ENCODE data around the gene RCOR1. TPM values are rescaled to one million over a fixed set of nuclear protein-coding genes. Genes with fewer than 3 reads are reported as not detected.
A peak's percentile ranks its signal among the peaks of the same experiment; 100 is the strongest.

Gene RCOR1
- polyA plus RNA-seq, 3 donors: 3.6 to 8.8 (median 7.4) TPM

DNA sequence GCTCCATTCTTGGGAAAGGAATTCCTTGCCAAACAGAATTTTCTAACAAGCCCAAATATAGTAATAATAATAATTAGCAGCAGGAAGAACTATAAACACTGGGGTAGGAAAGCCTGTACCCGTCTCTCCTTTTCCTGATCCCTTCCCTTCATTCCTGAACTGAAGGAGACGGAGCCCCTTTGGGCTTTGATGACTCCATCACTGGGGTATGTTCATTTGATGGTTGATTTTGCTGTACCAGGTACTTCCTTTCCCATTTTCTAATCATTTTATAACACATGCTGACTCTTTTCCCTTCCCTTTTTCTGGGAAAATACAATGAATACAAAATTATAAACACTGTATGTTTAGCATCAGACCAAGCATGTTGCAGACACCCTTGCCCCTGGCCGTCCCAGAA lies 3.6 kb upstream of the RCOR1 start:
- H3K27ac ChIP-seq (ENCODE audit: low read depth, low read length): no peak overlapping the region
- WGBS, 3 donors: 66 to 77% (median 74%) methylated on average over 3 of the region's 3 CpGs

DNA sequence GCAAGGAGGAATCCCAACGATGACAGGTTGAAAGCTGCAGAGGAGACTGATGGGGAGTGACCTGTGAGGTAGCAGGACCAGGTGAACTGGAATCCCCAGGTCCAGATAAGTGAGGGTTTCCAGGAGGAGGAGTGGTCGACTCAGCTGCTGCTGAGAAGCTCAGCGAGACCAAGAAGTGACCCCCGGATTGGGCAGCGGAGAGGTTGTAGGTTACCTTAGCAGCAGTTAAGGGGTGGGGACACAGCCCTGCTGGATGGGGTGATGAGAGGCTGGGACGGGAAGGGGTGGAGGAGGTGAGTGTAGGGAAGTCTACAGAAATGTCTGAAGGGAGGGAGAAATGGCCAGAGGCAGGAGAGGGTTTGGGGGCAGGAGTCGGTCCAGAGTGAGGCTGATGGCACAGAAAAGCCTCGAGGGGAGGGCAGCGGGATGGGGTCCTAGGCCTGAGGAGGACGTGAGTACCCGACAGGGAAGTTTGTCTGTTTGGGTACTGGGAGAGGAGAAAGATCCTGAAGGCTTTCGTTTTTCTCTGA lies 2.6 kb upstream of the RCOR1 start:
- H3K27ac ChIP-seq (ENCODE audit: low read depth, low read length): no peak overlapping the region
- WGBS, 3 donors: 67 to 74% (median 73%) methylated on average over 12 of the region's 12 CpGs

GRCh38 chr14:102590667-102591099 lies 1.8 kb upstream of the RCOR1 start:
- 48 to 71% (median 59%) methylated on average over 13 of the region's 13 CpGs for WGBS, 3 donors

DNA sequence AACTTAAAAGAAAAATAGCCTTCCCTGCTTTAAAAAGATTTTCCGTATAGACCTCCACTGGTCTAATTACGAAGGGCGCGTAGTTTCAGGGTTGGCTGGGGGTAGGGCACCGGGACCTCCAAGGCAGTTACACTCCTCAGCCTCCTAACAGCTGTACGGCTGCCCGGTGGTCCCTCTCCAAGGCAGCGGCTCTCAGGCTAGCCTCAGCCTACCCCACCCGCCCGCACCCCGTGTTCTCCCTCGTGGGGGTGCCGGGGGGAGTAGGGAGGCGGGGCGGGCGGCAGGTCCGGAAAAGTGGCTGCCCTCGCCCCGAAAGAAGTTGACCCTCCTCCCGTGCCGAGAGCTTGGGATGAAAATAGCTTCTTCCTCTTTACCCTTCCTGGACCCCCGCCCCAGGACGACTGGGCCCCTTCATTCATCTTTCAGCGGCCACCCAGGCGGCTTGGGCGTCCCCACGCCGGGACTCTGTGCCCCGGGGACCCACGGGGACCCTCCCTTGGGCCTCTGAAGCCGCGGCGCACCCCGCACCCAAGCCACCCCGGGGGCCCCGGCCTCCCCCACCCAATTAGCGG lies 991 bp upstream of the RCOR1 start:
- 0 to 1% (median 1%) methylated on average over 26 to 37 of the region's 37 CpGs for WGBS, 3 donors
- H3K27ac ChIP-seq (ENCODE audit: low read depth, low read length): peak overlapping the region; percentile 93

More at GRCh38 chr14:102590667-102591099, 1.8 kb upstream of the RCOR1 start:
- no peak overlapping the region for H3K27ac ChIP-seq (ENCODE audit: low read depth, low read length)

GRCh38 chr14:102592763-102593060 lies 263 bp downstream of the RCOR1 start:
- 0 to 1% (median 0%) methylated on average over 29 to 46 of the region's 49 CpGs for WGBS, 3 donors
- H3K27ac ChIP-seq (ENCODE audit: low read depth, low read length): peak overlapping the region; percentile 98

DNA sequence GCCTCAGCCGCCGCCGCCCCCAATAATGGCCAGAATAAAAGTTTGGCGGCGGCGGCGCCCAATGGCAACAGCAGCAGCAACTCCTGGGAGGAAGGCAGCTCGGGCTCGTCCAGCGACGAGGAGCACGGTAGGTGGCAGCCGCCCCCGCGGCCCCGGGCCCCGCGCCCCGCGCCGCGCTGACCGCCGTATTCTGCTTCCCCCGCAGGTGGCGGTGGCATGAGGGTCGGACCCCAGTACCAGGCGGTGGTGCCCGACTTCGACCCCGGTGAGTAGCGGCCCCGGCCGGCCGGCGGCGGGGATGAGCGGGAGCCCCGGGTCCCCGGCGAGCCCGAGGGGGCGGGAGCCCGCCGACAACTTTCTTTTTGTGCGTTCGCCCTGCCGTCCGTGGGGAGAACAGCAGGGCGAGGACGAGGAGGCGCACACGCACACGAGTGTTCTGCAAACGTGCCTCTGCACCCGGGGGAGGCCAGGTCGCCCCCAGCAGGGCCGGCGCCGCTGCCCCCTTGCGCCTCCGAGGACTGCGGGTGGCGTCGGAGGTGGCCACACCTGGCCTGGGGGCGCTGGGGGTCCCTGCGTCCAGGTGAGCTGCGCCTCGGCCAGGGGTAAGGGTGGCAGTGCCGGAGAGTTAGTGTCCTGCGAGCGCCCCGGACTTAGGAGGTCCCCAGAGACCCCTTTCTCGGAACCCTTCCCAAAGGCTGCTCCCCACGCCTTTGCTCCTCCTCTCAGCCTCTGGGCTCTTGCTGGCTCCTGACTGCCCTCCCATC lies 794 bp downstream of the RCOR1 start:
- peak overlapping the region; percentile 98 for H3K27ac ChIP-seq (ENCODE audit: low read depth, low read length)
- 1% methylated on average over 55 to 75 of the region's 75 CpGs for WGBS, 3 donors

DNA sequence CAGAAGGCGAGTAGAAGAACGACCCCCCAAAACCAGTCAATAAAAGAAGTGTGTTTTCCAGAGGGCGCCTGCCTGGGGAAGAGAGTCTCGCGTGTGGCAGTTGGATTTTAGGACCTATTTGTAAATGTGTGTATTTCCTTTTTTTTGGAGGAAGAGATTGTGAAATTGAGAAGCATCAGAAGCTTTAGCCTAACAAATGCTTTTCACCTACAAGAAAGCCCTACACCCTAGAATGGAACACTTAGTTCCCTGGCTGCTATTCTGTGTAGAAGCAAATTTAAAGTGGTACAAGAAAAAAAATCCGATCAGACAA lies 1.3 kb downstream of the RCOR1 start:
- 0 to 3% (median 1%) methylated on average over 6 of the region's 6 CpGs for WGBS, 3 donors
- H3K27ac ChIP-seq (ENCODE audit: low read depth, low read length): no peak overlapping the region

GRCh38 chr14:102594514-102595175 lies 2.2 kb downstream of the RCOR1 start:
- no peak overlapping the region for H3K27ac ChIP-seq (ENCODE audit: low read depth, low read length)
- WGBS, 3 donors: 23 to 24% (median 24%) methylated on average over 7 of the region's 7 CpGs

DNA sequence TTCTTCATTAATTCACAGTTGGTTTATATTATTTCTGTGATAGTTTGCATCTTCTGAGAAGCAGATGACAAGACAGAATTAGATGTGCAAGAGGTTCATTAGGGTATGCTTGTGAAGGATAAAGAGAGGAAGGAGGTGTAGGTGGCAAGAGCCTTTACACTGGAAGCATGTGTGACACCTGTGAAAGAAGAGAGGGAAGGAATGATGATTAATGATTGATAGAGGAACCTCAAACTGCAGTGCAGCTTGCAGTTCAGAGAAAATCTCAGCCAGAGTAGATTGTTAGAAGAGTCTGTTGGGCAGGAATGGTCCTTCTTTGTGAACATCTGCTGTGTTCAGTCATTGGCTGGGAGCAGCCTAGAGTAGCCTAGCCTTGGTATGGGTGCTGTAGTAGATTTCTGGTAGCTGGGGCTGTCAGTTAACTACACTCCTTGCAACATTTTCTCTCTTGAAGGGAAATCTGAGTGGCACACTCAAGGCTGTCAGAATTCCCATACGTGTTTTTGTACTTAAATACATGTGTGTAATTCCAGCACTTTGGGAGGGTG lies 9.0 kb downstream of the RCOR1 start:
- no peak overlapping the region for H3K27ac ChIP-seq (ENCODE audit: low read depth, low read length)
- WGBS, 3 donors: 90 to 96% (median 91%) methylated on average over 1 of the region's 1 CpG

DNA sequence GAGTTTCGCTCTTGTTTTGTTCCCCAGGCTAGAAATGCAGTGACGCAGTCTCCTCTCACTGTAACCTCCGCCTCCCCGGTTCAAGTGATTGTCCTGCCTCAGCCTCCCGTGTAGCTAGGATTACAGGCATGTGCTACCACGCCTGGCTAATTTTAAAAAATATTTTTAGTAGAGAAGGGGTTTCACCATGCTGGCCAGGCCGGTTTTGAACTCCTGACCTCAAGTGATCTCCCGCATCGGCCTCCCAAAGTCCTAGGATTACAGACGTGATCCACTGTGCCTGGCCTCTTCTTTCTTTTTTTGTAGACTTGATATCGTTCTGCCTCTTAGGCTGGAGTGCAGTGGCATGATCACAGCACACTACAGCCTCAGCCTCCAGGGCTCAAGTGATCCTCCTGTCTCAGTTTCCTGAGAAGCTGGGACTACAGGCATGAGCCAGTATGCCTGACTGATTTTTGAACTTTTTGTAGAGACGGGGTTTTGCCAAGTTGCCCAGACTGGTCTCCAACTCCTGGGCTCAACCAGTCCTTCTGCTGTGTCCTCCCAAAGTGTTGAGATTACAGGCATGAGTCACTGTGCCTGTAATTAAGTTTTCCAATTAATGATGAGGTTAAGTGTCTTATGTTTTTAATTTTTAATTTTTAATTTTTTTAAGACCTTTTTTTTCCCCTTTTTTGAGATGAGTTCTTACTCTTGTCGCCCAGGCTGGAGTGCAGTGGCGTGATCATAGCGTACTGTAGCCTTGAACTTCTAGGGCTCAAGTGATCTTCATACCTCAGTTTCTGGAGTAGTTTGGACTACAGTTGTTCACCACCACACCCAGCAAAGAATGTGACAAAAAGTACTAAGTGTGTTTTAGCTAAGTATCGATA lies 10.2 kb downstream of the RCOR1 start:
- H3K27ac ChIP-seq (ENCODE audit: low read depth, low read length): no peak overlapping the region
- 86% methylated on average over 16 of the region's 16 CpGs for WGBS, 3 donors

DNA sequence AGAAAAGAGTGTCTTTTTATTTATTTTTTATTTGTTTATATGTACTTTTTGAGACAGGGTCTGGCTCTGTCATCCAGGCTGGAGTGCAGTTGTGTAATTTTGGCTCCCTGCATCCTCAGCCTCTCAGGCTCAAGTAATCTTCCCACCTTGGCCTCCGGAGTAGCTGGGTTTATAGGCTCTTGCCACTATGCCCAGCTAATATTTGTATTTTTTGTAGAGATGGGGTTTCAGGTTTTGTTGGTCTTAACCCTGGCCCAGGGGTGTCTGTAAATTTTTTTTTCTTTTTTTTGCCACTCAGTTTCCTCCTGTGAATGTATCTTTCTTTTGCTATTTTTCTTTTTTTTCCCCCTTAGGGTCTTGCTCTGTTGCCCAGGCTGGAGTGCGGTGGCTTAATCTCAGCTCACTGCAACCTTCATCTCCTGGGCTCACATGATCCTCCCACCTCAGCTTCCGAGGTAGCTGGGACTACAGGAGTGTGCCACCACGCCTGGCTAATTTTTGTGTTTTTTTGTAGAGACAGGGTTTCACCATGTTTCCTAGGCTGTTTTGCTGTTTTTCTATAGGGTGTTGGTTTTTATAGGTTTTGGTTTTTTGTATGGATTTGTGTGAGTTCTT lies 11.0 kb downstream of the RCOR1 start:
- H3K27ac ChIP-seq (ENCODE audit: low read depth, low read length): no peak overlapping the region
- 83 to 90% (median 88%) methylated on average over 4 of the region's 4 CpGs for WGBS, 3 donors

DNA sequence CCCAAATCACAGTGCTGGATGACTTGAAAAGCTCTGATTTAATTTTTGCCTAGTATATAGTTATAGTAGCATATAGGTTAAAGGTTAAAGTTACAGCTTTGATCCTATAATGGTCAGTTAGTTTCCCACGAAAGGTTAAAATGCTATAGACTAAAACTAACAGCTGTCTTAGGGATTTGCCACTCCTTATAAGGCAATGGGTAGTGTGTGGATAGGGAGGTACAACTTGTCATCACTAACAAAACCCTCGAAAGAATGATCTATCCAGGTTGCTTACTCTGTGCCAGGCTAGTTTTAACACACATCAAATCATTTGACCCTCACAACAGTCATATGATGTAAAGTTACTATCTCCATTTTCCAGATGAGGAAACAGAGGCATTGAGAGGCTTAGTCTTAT lies 11.7 kb downstream of the RCOR1 start:
- no peak overlapping the region for H3K27ac ChIP-seq (ENCODE audit: low read depth, low read length)
- WGBS, 3 donors: 82 to 96% (median 93%) methylated on average over 2 of the region's 2 CpGs

DNA sequence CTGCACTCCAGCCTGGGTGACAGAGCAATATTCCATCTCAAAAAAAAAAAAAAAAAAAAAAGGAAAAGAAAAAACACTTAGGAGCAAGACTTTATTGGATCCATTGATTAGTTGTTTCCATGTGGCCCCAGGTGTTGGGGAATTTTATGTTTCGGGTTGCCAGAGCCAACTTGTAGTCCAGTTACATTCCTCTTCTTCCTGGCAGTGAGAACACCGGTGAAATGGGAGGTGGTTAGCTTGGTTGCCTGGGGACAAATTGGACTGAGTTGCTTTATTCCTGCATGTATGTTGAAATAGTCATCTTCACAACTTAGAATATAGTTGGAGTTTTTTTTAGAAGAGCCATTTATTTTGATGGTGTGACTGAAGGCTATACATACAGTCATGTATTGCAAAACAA lies 12.6 kb downstream of the RCOR1 start:
- 50 to 64% (median 60%) methylated on average over 2 of the region's 2 CpGs for WGBS, 3 donors
- H3K27ac ChIP-seq (ENCODE audit: low read depth, low read length): no peak overlapping the region

GRCh38 chr14:102606296-102606695 lies 13.8 kb downstream of the RCOR1 start:
- 90 to 97% (median 90%) methylated on average over 4 of the region's 4 CpGs for WGBS, 3 donors
- H3K27ac ChIP-seq (ENCODE audit: low read depth, low read length): no peak overlapping the region

DNA sequence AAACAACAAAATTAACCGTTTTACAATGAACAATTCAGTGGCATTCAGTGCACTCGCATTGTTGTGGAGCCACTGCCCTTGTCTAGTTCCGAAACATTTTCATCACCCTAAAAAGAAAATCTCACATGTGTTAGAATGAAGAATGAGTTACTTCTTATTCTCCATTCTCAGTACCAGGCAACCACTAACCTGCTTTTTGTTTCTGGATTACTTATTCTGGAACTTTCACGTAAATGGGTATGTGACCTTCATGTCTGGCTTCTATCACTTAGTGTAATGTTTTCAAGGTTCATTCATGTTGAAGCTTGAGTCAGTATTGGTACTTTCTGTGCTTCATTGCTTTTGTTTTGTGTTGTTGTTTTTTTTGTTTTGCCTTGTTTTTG lies 15.6 kb downstream of the RCOR1 start:
- WGBS, 3 donors: 79 to 94% (median 89%) methylated on average over 4 of the region's 4 CpGs
- H3K27ac ChIP-seq (ENCODE audit: low read depth, low read length): no peak overlapping the region

- WGBS, 3 donors: 76 to 90% (median 89%) methylated on average over 5 of the region's 5 CpGs
Observed at GRCh38 chr14:102610968-102611811, 18.7 kb downstream of the RCOR1 start.

DNA sequence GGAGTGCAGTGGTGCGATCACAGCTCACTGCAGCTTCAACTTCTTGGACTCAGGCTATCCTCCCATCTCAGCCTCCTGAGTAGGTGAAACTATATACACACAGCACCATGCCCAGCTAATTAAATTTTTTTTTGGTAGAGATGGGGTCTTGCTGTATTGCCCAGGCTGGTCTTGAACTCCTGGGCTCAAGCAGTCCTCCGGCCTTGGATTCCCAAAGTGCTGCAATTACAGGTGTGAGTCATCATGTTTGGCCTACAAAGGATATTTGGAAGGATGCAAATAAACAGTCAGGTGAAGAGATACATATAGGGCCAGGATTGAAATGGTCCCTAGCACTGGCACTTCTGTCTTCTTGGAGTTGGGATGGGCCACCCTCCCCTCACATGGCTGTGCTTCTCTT lies 23.9 kb downstream of the RCOR1 start:
- 91 to 99% (median 98%) methylated on average over 2 of the region's 2 CpGs for WGBS, 3 donors
- no peak overlapping the region for H3K27ac ChIP-seq (ENCODE audit: low read depth, low read length)

More at GRCh38 chr14:102610968-102611811, 18.7 kb downstream of the RCOR1 start:
- H3K27ac ChIP-seq (ENCODE audit: low read depth, low read length): no peak overlapping the region

Measured in adipose tissue (tissue), 3 donors.